Brain microvascular endothelial cell (primary cell): Measurements from ENCODE around the gene CHRNA4.

Experiments used
- DNase-seq: peaks from one replicate; pipeline ENCODE4 v3.0.0-alpha.2; 2020
- H3K27ac ChIP-seq: fragments of 250-450 bp; sonication (Bioruptor Pico); 2 replicates; pipeline ENCODE4 v1.5.1; 2020; ENCODE audit warnings: mild to moderate bottlenecking, moderate library complexity
- H3K27me3 ChIP-seq: fragments of 250-450 bp; sonication (Bioruptor Pico); replicated peaks from 2 replicates; pipeline ENCODE4 v1.5.1; 2020; ENCODE audit warnings: mild to moderate bottlenecking
- H3K36me3 ChIP-seq: fragments of 250-450 bp; sonication (Bioruptor Pico); replicated peaks from 2 replicates; pipeline ENCODE4 v1.5.1; 2020; ENCODE audit warnings: mild to moderate bottlenecking
- H3K4me3 ChIP-seq: 2 replicates; pipeline ENCODE4 v1.5.1; 2011; ENCODE audit warnings: low read depth, mild to moderate bottlenecking, control low read depth, low read length, moderate library complexity
- in situ Hi-C: cut with HindIII; loops from 2 replicates; pipeline ENCODE4 v1.10.0; 2017; ENCODE audit warnings: low sequenced_read_pairs, low pct_ligation_motif_present
- TF ChIP-seq, protein P1 (sequence below): IDR thresholded peaks from 2 replicates; pipeline ENCODE4 v1.5.1; 2011; ENCODE audit warnings: low read depth, mild to moderate bottlenecking, moderate library complexity, low read length, control low read depth, inconsistent platforms; ENCODE audit errors: missing control alignments

CHRNA4 gene

DNA sequence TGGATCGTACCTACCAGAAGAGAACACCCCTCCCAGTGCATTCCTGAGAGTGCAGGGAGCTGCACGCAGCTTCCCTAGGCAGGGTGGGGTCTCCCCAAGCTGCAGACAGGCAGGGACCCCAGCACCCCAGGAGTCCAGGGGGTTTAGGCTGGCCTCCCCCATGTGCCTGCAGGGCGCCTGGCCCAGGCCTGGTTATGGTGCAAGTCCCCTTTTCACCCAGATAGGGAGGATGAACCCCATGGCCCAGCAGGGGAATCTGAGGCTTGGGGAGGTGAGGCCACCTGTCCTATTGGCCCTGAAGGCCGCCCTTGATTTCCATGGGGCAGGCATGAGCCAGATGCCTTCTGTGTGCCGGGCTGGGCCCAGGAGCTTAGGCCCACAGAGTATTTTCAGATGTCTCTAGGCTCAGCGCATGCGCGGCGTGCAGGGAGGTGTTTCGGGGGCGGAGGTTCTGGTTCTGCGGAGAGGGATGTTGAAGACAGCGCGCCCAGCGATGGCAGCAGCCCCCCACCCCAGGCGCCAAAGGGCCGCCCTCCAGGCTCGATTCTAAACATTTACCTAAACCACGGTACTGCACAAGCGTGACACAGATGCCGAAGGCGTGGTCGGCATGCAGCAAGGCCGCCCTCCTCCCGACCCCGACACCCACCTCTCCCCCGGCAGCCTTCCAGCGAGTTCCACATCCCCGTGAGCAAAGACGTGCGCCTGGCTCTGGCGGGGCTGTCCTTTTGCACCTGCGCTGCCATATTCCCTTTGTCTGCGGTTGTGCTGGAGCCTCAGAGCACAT lies 38.8 kb downstream of the CHRNA4 start:
- Histone ChIP-seq H3K36me3 (no peaks in the 10 kb centered on the region), H3K27ac (no peak overlapping the region), H3K4me3 (no peak overlapping the region), H3K27me3 (no peaks in the 10 kb centered on the region)
- in situ Hi-C loops, result no loop called here
- no peak for DNase-seq
- TF ChIP-seq, protein P1, sequence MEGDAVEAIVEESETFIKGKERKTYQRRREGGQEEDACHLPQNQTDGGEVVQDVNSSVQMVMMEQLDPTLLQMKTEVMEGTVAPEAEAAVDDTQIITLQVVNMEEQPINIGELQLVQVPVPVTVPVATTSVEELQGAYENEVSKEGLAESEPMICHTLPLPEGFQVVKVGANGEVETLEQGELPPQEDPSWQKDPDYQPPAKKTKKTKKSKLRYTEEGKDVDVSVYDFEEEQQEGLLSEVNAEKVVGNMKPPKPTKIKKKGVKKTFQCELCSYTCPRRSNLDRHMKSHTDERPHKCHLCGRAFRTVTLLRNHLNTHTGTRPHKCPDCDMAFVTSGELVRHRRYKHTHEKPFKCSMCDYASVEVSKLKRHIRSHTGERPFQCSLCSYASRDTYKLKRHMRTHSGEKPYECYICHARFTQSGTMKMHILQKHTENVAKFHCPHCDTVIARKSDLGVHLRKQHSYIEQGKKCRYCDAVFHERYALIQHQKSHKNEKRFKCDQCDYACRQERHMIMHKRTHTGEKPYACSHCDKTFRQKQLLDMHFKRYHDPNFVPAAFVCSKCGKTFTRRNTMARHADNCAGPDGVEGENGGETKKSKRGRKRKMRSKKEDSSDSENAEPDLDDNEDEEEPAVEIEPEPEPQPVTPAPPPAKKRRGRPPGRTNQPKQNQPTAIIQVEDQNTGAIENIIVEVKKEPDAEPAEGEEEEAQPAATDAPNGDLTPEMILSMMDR, result no peak

DNA sequence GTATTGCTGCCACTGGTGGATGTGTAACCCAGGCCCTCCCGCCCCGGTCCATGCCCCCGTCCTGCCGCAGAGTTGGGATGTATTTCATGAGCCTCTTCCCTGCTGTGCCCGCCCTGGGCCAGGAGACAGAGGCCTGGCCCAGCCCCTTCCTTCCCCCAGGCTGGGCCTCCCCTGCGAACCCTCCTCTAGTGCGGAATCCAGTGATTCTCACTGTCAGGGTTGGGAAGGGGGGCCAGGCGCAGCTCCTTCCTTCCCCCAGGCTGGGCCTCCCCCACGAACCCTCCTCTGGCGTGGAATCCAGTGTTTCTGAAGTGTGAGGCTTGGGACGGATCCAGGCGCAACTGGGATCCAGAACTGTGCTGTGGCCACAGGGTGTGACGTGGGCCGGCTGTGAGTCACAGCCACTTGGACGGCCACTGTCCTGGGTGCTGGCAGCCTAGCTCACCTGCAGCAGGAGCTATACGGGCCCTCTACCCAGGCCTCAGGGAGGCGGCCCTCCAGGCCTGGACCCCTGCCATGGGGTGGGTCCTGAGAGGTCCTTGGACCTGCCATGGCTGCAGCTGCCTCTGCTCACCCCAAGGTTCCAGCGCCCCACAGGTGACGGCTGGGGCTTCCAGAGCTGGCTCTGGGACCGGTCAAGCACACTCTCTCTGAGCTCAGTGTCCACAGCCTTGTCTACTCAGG lies 39.9 kb downstream of the CHRNA4 start:
- no peak overlapping the region for H3K27ac ChIP-seq
- TF ChIP-seq, protein P1, result no peak
- no peaks in the 10 kb centered on the region for H3K27me3 ChIP-seq
- in situ Hi-C loops, result no loop called here
- DNase-seq, result no peak
- H3K4me3 ChIP-seq, result no peak overlapping the region
- H3K36me3 ChIP-seq, result no peaks in the 10 kb centered on the region

DNA sequence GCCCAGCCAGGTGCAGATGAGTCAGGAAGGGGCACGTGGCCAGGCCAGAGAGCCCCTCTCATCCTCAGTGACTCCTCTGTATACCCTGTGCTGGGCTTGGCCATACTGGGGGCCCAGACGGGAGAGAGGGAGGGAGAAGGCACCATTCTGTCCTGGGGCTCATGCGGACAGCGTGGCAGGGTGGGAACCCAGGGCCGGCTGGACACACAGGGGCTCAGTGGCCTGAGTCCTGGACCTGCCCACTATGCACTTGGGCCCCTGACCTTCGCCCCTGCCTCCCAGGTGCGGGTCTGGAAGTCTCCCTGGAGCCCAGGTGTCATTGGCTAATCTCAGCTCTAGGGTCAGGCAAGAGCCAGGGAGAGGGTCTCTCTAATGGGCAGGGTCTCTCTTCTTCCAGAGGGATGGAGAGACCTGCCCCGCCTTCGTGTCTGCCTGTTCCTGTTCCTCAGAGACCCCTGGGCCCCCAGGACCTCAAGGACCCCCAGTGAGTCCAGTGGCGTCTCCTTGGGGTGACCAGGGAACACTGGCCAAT lies 40.5 kb downstream of the CHRNA4 start:
- H3K27me3 ChIP-seq, result no peaks in the 10 kb centered on the region

DNA sequence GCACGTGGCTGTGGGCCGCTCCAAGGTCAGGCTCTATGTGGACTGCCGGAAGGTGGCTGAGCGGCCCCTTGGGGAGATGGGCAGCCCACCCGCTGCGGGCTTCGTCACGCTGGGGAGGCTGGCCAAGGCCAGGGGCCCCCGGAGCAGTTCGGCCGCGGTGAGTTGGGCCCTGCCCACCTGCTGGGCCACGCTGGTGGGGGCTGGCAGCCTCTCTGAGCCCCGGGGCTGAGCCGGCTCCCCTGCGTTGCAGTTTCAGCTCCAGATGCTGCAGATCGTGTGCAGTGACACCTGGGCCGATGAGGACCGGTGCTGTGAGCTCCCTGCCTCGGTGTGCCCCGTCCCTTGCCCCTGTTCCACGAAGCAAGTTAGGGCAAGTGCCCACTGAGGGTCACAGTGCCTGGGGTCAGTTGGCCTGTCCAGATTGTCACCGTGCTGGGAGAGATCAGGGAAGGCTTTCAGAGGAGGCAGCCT lies 41.1 kb downstream of the CHRNA4 start:
- in situ Hi-C loops, result no loop called here
- Histone ChIP-seq H3K27me3 (no peaks in the 10 kb centered on the region), H3K36me3 (no peaks in the 10 kb centered on the region), H3K27ac (no peak overlapping the region), H3K4me3 (no peak overlapping the region)
- TF ChIP-seq, protein P1, result no peak
- no peak for DNase-seq

More for the DNA sequence above, 40.5 kb downstream of the CHRNA4 start:
- no peaks in the 10 kb centered on the region for H3K36me3 ChIP-seq
- H3K27ac ChIP-seq, result no peak overlapping the region
- TF ChIP-seq, protein P1, result no peak
- in situ Hi-C loops, result no loop called here
- no peak overlapping the region for H3K4me3 ChIP-seq
- no peak for DNase-seq

DNA sequence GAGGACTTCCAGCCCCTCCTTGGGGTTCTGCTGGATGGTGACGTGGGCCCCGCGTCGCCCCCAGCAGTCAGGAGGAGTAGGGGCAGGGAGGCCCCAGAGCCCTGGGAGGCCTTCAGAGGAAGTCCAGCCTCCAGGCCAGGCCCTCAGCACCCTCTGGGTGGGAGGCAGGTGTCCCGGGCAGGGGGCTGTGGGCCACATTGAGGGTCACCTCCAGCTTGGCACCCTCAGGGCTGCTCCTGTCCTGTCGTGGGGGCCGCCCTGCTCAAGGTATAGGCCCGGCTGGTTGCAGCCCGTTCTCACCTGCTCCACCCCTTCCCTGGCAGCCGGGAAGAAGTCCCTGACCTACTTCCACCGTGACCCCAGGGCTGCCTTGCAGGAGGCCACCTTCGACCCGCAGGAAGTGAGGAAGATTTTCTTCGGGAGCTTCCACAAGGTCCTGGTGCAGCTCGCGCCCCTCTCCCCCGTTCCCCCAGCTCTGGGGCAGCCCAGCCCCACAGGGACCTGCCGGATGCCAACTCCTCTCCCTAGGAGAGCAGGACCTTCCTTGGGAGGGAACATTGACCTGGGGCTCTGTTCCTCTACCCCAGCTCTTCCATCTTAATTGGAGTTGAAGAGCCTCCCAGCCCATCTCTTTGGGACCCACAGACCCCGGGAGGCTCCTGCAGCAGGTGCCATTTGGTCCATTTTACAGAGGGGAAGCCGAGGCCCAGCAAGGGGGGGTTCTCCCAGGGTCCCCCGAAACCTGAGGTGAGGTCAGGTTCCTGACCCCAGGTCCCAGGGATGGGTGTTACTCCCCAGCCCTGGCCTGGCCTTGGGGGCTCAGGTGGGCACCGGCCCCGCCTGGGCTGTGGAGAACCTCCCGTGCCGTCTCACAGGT lies 41.7 kb downstream of the CHRNA4 start:
- no peaks in the 10 kb centered on the region for H3K36me3 ChIP-seq
- H3K4me3 ChIP-seq, result no peak overlapping the region
- no peak for DNase-seq
- TF ChIP-seq, protein P1, result no peak
- no peak overlapping the region for H3K27ac ChIP-seq
- no peaks in the 10 kb centered on the region for H3K27me3 ChIP-seq
- in situ Hi-C loops, result no loop called here
